G401.6 (cell line): ENCODE results near the gene SH3TC1.

Experiments used
- FAIRE-seq: peaks from 2 replicates; lab custom pipeline; 2012; peaks lifted over from hg19 to GRCh38; lab: Jason Lieb, UNC

SH3TC1 gene

DNA sequence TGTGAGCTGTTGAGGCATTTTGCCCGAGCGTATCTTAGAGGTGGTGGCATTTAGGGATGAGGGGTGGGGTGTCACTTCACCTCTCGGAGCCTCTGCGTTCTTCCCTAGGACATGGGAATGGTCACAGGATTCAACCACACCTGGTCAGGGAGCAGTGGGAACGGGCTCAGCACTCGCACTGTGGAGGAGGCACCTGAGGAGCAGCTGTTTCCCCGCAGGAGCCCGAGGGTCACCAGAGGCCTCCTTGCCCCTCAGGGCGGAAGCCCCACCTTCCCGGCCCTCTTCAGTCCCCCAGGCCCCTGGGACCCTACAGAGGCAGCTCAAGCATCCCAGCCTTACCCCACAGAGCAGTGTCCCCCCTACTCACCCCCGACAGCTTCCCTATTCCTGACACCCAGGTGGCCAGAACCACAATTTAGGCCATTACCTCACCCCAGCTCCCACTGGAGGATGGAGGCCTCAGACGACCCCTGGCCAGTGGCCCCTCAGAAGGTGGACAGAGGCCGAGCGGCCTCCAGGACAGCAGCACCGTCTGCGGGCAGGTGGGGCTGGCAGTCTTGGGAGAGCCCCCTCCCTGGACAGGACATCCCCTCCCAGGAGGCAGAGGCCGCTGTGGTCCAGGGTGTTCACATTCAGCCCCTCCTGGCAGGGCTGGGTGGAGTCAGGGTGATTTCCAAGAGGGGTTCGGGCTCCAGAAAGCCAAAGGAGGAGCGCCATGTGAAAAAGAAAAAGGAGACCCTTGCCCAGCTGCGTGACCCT lies 66.3 kb downstream of the SH3TC1 start:
- no peak for FAIRE-seq

DNA sequence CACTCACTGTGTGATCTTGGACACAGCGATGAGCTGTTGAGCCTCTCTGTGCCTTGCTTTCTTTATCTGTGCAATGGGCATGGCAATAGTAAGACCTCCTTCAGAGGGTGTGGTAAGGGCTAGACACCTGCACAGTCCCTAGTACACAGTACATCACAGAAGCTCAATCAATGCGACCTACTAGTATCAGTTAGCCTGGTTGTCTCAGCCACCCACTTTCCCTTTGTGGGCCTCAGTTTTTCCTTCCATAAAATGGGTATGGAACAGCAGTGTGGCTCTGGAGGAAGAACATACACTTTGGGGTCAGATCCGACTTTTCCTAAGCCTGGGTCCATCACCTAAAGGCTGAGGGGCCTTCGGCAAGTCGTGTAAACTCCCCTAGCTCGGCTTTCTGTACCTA lies 67.0 kb downstream of the SH3TC1 start:
- FAIRE-seq = no peak

DNA sequence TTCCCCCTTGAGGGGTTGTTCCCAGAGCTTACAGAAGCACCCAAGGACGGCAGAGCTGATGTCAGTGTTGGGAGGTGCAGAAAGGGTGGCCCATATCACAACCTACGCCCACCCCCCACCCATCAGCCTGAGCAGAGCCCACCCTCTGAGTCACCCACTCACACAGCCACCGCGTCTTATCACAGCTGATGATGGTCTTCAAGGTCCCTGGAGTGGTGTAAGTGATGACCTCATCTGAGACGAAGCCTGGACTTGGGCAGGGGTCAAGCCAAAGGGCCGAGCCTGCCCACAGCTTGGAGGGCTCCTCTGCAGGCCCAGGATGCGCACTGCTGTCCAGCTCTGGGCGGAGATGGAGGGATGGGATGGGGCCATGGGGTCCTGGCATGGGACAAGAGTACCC lies 67.4 kb downstream of the SH3TC1 start:
- FAIRE-seq = no peak

DNA sequence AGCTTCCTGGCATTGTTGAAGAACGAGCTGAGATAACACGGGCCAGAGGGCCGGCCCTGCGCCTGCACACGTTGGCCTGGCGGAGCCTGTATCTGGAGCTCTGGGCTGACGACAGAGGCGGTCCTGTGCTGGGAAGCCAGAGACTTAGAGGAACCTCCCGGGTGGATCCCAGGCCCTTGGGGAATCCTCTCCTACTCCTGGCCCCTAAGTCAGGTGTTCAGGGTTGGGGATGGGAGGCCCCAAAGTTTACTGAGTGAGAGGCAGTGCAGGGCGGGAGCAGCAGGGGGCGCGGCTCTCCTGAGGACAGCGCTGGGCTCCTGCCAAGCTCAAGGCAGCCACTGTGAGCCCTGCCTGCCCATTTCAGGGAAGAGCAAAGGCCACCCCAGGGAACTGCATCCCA lies 68.0 kb downstream of the SH3TC1 start:
- no peak for FAIRE-seq

DNA sequence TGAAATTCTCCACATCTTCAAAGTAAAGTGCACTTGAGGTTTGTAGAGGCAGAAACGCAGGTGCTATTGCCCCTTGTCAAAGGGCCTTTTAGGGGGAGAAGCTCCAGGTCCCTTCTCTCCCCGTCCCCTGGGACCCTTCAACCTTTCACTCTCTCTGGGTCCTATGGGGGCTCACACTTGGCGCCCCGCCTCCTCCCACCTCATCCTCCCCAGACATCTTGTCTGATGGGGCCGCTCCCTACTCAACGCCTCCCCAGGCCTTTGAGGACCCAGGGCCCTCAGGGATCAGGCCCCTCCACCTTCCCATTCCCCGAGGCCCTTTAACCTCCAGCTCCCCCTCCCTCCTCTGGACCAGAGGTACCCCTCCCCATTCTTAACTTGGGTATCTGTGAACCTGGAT lies 69.1 kb downstream of the SH3TC1 start:
- FAIRE-seq = no peak

DNA sequence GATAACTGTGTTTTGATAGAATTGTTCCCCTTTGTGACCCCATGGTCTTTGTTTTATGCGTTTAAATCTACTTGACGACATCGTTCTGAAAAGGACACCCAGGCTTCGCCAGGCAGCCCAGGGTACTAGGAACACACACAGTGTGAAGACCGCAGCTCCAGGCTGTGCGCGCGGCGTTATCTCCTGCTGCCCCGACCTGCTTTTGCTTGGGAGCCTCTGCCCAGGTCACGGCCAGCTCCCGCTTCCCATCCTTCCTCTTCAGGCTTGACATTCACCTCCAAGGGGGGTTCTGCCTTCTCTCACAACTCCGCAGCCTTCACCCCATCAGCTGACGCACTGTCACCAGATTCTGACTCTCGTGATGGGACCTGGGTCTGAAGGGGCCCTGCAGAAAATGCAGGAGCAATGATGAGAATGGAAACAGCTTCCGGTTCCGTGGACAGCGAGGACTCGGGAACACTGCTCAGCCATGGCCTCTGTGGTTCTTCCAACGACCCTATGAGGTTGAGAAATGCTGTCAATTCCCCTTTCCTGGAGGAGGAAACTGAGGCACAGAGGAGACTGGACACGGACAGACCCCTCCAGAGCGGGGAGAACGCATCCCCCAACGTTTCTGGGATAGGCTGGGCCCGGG lies 69.9 kb downstream of the SH3TC1 start:
- FAIRE-seq = no peak

DNA sequence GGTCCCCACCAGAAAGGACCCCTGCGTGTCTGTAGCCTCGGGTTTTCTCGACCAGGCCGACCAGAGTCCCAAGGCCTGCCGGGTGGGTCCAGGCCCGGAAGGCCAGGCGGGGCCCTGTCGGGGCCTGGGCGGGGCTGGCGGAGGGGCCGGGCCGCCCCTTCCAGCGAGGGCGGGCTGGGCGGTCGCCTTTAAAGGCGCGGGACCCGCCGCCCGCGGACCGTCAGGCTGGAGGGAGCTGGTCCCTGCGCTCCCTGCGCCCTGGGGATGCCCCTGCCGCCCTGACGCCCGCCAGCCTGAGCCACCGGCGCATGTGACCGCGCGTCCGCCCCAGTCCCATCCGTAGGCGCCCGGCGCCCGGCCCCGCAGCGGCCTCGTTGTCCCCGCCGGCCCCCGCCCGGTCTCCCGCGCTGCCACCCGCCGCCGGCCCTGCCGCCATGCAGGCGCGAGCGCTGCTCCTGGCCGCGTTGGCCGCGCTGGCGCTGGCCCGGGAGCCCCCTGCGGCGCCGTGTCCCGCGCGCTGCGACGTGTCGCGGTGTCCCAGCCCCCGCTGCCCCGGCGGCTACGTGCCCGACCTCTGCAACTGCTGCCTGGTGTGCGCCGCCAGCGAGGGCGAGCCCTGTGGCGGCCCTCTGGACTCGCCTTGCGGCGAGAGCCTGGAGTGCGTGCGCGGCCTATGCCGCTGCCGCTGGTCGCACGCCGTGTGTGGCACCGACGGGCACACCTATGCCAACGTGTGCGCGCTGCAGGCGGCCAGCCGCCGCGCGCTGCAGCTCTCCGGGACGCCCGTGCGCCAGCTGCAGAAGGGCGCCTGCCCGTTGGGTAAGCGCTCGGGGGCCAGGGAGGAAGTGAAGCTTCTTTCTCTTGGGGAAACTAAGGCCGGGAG lies 70.7 kb downstream of the SH3TC1 start, which contains the start of gene HTRA3:
Gene HTRA3 (plus strand): TSS at position 220 of the 883 bp plus-strand sequence. CDS start 215 bp downstream, at position 435.
- FAIRE-seq = no peak

DNA sequence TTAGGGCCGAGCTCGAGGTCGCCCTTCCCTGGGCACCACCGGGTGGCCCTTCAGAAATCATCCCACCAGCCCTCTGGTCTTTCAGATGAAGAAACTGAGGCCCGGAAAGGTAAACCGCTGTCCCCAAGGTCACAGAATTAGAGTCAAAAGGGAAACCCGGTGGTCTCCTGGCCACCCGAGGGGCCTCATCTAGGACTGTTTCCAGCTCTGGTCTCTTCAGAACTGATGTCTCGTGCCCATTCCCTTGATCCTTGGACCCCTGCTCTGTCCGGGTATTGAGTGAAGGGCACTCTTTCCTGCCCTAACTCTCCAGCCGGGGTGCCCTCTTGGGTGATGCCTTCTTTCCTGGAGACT lies 71.3 kb downstream of the SH3TC1 start:
- FAIRE-seq = no peak

DNA sequence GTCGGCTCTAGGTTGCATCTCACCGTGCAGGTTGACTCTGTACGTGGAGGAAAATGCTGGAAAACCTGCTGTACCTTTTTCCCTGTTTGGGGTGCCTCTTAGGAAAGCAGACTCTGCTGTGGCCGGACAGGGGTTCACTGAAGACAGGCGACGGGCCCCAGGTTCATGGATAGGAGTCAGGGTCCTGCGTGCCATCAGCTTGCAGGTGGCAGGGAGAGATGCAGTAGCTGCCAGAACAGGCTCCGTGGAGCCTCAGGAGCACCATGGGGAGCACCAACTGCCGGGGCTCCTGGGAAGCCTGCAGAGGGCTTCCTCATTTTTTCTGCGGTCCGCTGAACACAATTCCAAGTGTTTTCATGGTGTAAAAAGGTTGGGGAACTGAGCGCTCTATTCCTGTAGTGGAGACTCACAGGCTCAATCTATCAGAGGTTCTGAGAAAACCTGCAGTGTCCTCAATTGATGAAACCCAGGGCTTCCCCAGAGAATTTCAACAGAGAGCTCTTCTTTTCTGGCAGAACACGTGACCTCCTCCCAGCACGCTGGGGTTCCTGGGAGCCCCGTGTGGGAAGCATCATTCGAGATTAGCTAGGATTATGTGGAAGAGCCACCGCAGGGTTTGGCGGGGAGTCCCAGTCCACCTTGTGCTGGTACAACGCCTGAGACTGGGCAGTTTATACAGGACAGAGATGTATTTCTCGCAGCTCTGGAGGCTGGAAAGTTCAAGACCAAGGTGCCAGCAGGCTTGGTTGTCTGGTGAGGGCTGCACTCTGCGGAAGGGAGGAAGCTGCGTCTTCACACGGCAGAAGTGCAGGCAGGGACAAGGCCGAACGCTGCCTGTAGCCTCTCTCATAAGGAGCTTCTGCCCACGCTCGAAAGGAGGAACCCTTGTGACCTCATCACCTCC lies 72.1 kb downstream of the SH3TC1 start:
- FAIRE-seq = no peak

DNA sequence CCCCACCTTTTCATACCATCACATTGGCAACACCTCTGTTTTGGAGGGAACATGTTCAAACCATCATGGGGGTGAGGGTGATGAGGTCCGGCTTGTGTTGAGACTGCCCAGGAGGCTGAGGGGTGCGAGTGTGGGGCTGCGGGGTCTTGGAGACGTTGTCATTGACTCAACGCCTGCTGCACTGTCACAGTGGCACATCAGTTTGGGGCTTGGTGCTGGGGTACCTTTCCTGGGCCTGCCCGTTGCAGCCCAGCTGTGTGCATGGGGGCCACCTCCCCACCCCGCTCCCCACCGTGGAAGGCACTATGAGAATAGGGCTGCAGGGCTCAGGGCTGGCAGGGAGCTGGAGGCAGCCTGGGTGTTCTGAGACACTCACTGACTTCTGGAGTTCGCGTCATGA lies 72.7 kb downstream of the SH3TC1 start:
- FAIRE-seq = no peak

DNA sequence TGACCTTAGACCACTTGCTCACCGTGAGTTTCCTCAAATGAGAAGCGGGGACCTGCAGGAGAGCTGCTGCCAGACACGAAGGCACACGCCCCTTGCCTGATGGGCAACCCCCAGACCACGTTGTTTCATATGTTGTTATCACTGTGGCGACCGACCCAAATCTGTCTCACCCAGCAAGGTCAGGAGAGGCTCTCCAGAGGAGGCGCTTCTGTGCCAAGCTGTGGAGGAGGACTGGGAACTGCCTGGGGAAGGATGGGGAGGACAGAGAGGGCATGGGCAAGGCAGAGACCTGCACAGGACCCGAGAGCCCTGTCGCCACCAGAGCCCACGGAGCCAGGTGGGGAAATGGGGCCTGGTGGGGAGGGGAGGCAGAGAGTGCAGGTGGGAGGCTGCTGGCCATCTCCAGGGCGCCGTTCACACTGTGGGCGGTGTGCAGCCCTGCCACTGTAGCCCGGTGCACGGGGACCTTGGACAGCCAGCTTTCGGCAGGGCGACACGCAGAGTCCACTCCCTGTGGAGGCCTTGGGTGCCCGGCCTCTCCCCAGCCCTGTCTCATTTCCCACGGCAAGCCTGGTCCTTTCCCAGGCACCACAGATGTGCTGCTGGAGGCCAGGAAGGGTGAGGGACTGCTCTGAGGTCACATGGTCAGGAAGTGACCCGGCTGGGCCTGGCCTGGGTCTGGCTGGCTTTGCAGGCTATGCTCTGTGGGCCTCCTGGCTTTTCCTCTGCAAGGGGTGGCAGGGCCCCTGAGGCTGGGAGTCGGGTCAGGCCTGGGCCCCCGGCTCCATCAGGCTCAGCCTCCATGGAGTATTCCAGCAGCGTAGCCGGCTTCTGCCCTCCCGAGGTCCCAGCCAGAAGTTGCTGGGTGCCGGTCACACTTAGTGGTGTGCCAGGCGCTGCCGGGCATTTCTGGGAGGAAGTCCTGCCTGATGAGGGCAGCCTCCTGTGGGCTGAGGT lies 73.7 kb downstream of the SH3TC1 start:
- no peak for FAIRE-seq

DNA sequence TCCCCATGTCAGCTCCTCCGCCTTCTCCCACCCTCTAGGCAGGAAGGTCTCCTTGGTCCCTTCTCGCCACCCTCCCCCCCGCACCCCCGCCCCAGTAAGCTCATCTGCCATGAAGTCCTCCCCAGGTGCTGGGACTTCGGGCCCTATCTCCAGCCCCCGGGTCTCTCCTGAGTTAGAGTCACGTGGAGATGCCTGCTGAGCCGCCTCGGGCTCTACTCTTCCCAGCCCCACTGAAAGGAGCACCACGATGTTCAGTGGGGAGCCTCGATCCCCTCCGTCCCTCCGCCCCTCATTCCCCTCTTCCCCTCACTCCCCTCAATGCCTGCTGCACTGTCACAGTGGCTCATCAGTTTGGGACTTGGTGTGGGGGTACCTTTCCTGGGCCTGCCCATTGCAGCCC lies 74.4 kb downstream of the SH3TC1 start:
- no peak for FAIRE-seq

DNA sequence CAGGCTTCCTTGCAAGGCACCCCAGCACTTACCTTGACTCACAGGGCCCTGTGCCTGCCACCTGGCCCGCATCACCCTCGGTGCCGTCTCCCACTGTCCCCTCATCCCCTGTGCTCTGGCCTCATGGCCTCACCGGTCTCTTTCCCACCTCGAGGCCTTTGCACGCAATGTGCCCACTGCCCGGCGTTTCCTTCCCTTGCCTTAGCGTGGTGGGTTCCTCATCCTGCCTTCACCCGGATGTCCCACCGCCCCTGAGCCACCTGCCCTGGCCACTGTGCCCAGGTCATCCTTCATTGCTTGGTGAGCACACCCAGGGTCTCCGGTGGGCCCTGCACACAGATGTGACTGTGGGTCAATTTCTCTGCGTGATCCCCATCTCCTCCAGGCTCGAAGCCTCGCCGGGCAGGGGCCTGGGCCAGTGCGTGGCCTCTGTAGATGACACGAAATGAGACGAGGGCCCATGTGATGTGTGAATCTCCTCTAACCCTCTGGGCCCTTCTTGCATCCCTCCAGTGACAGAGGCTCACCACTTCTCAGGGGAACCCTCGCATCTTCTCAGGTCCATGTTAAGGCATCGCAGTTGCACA lies 75.1 kb downstream of the SH3TC1 start:
- FAIRE-seq = no peak

DNA sequence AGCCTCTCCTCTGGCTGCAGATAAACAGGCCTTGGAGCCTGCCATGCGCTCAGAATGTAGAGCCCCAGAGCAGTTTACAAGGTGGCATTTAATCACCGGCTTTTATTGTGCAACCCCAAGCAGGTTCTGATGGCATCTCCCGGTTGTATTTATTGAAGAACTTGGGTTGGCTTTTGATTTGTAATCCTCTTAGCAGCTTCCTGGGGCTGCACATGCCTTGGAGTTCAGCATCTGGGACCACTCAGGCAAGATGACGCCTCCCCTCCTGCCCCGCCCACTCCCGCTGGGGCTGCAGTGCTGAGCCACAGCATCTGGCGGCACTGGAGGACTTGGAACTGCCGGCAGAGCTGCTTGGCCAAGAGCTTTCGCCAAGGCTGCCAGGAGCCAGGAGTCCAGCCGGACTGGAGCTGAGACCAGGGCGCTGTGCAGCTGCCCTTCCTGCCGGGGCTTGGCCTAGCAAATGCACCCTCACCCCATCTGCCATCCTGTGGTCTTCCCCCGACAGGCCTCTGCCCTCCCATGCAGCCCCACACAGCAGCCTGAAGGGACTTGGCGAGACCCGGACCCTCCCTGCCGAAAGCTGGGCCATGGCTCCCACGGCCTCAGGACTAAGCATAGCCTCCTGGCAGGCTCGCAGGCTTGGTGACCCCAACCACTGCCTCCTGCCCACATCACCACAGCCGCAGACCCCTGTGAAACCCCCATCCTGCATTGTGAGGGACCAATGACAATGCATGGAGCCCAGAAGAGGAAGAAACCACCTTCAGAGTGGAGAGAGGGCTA lies 75.9 kb downstream of the SH3TC1 start:
- FAIRE-seq = no peak

DNA sequence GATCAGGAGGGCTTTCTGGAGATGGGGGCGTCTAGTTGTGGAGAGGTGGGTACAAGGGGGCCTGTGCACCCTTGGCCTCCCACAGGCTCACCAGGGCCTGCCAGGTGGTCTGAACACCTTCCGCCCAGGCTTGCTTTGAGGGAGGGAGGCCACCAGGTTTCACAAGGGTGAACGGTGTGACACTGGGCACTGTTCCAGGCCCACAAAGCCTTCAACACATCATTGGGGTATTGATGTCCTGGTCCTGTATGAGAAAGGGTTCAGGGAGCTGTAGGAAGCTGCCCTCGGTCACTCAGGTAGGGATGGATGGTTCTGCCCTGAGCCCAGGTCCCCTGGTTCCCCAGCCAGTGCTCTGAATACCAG lies 76.4 kb downstream of the SH3TC1 start:
- FAIRE-seq = no peak

DNA sequence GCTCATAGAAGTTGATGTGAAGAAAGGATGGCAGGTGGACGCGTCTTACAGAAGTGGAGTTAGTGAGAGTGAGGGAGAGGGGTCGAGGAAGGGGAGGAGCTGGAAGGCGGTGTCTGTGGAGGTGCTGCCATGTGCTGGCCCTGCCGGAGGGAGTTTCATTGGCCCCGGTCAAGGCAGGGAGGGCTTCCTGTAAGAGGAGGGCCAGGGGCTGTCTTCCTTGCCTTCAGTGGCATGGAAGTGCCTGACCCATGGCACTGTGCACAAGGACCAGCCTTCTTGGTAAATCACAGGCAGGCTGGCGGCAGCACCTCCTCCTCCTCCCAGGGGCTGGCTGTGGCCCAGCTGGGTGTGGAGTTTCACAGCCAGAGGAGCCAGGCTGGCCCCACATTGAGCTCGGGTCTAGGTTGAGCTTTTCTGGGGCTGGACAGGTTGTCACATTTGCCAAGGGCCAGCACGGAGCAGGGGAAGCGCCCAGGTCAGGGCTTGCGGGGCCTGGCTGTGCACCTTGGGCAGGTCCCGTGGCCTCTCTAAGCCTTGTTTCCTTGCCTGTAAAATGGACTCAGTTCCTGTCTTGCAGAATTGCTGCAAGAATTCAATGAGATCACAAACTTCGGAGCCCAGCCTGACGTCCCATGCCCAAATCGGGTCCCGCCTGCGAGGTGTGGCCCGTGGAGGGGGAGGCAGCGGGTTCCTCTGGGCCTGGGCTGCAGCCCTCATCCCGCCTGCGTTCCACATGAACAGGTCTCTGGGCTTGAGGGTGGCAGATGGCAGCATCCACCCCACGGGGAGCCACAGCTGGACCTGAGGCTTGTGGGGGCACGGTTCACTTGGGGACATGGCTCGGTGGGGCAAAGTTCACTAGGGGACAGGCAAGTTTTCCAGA lies 77.5 kb downstream of the SH3TC1 start:
- no peak for FAIRE-seq

DNA sequence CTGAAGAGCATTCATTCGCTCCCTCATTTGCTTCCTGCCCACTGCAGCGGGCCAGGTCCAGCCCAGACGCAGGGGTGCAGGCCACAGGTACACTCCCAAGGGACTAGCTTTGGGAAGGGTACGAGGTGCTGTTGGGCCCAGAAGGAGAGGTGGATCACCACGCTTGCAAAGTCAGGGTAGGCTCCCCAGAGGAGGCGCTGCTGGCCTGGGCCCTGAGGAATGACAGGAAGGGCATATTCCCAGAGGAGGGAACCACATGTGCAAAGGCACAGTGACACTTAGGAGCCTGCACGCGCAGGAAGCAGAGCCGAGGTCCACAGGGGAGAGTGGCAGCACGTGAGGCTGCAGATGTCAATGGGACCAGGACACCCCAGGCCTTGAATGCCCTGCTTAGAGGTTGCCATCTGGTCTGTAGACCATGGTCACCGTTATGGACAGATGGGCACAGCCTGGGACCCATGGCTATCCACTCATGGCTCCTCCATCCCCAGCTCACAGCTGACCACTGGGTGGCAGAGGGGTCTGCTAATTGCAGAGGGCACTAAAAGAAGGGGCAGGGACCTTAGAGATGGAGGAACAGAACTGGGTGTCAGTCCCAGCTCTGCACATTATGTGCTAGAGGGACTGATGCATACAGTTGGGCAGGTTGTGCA lies 78.4 kb downstream of the SH3TC1 start:
- FAIRE-seq = no peak

DNA sequence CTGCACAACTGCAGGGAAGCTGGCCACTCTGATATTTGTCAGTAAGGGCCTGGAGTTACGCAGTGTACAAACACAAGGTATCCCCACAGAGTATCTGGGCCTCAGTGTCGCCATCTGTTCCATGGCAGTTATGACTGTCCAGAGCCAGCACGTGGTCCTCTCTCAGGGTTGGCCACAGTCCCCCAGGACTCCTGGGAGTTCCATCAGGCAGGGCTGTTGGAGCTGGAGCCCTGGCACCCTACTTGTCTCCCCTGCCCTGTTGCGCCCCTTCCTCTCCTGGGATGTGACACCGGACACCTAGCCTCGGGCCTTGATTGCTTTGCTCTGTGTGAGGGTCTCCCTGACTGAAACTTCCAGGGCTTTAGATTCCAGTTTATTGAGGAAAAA lies 78.9 kb downstream of the SH3TC1 start:
- no peak for FAIRE-seq
